HL-60 (cell line): ENCODE measurements around the gene TEX28.
"Not testable (repeated sequence)": the region's sequence is repeated elsewhere in the genome, so short reads cannot be mapped to it uniquely, and the experiment has no call there.

Experiments used
- DNase-seq, 2 experiments: peaks; one replicate each; pipeline ENCODE4 v3.0.0-alpha.2; 2010 to 2020; ENCODE audit warnings: low read depth in 1 of 2, low spot score in 1 of 2
- H3K27ac ChIP-seq: fragments of 250-450 bp; sonication (Bioruptor Pico); replicated peaks from 2 replicates; pipeline ENCODE4 v1.5.1; 2020; ENCODE audit warnings: mild to moderate bottlenecking, moderate library complexity
- H3K27me3 ChIP-seq: fragments of 250-450 bp; sonication (Bioruptor Pico); 2 replicates; pipeline ENCODE4 v1.5.1; 2021; ENCODE audit warnings: mild to moderate bottlenecking, moderate library complexity; ENCODE audit not compliant: insufficient read depth, poor library complexity, severe bottlenecking
- H3K4me3 ChIP-seq: replicated peaks from 2 replicates; pipeline ENCODE4 v1.5.1; 2011; ENCODE audit warnings: mild to moderate bottlenecking, control low read depth, low read length; ENCODE audit not compliant: insufficient read depth
- CTCF ChIP-seq: IDR thresholded peaks from one replicate; pipeline ENCODE4 v1.5.1; 2011; ENCODE audit warnings: low read length, control low read depth, inconsistent platforms; ENCODE audit not compliant: insufficient read depth
- GABPA ChIP-seq: IDR thresholded peaks from 2 replicates; pipeline ENCODE4 v1.6.1; 2012; ENCODE audit warnings: low read depth
- POLR2AphosphoS5 ChIP-seq: IDR thresholded peaks from 2 replicates; pipeline ENCODE4 v1.6.1; 2012; ENCODE audit warnings: low read depth
- REST ChIP-seq: IDR thresholded peaks from 2 replicates; pipeline ENCODE4 v1.6.1; 2012; ENCODE audit warnings: low read depth; ENCODE audit not compliant: insufficient replicate concordance
- SPI1 ChIP-seq: IDR thresholded peaks from 2 replicates; pipeline ENCODE4 v1.6.1; 2012; ENCODE audit warnings: low read depth, mild to moderate bottlenecking, borderline replicate concordance

The TEX28 gene

GRCh38 chrX:154300816-154301215 is 5.9 kb upstream of the TEX28 start:
- peak; percentile 39 to 77 for DNase-seq
- H3K27me3 ChIP-seq, result no peaks in the 10 kb centered on the region
- no peak overlapping the region for H3K27ac ChIP-seq
- no peak overlapping the region for H3K4me3 ChIP-seq
- TF ChIP-seq CTCF (no peak), SPI1 (peak; percentile 89)

- H3K27me3 ChIP-seq, result no peaks in the 10 kb centered on the region
- no peak for DNase-seq
- no peak overlapping the region for H3K4me3 ChIP-seq
- TF ChIP-seq REST, result no peak
- no peak for TF ChIP-seq SPI1
- no peak for TF ChIP-seq CTCF
- TF ChIP-seq GABPA, result no peak
- TF ChIP-seq POLR2AphosphoS5, result no peak
- no peak overlapping the region for H3K27ac ChIP-seq
Observed at GRCh38 chrX:154298312-154298711, 3.4 kb upstream of the TEX28 start.

GRCh38 chrX:154296731-154297130 is 1.8 kb upstream of the TEX28 start:
- H3K27ac ChIP-seq, result no peak overlapping the region
- no peak overlapping the region for H3K4me3 ChIP-seq
- DNase-seq, result no peak
- no peaks in the 10 kb centered on the region for H3K27me3 ChIP-seq
- TF ChIP-seq CTCF (no peak), POLR2AphosphoS5 (no peak), SPI1 (no peak), REST (no peak)

- H3K27ac ChIP-seq, result no peak within 1 kb of the TSS
- TF ChIP-seq SPI1, result no peak
- DNase-seq, result no peak
- no peaks in the 10 kb centered on the region for H3K27me3 ChIP-seq
- H3K4me3 ChIP-seq, result no peak within 1 kb of the TSS
Observed at GRCh38 chrX:154295664-154296310, 863 bp upstream of the TEX28 start, which contains the start of gene TKTL1. TKTL1 (plus strand) TSS chrX:154295795; CDS start chrX:154295860, 65 bp downstream.

- not testable (repeated sequence) for H3K27me3 ChIP-seq, H3K27ac ChIP-seq, H3K4me3 ChIP-seq, DNase-seq
Observed at GRCh38 chrX:154286406-154286805, 8.5 kb downstream of the TEX28 start.

- DNase-seq, H3K27me3 ChIP-seq, H3K27ac ChIP-seq, H3K4me3 ChIP-seq: not testable (repeated sequence)
Observed at GRCh38 chrX:154284489-154285338, 10.2 kb downstream of the TEX28 start.

- not testable (repeated sequence) for H3K4me3 ChIP-seq, H3K27ac ChIP-seq, DNase-seq, H3K27me3 ChIP-seq
Observed at GRCh38 chrX:154269245-154269644, 25.7 kb downstream of the TEX28 start.
